Measurements from ENCODE around the gene CLPTM1.

DNA sequence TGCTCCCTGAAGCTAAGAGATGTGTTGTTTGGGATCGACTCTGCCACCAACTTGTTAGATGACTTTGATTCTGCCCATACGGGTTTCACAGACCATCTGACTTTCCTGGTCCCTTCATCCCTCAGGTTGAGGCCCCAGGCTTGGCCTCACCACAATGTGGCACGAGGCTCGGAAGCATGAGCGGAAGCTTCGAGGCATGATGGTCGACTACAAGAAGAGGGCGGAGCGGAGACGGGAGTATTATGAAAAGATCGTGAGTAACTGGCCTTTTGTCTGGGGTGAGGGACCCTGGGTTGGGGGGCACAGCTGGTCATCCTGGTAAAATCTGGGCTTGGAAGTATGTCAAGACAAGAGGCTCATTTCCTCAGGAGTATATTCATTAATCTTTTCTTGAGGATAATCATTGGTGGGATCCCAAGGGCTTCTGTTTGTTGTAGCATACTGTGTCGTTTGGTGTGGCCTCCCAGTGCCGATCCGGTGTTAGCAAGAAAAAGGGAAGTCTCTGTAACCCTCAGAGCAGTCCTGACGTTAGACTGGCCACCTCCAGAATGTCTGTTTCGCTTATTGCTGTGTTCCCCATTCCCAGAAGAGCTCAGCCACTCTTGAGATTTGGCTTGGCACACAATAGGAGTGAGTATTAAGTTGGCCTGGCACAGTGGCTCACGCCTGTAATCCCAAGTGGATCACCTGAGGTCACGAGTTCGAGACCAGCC lies 85.0 kb downstream of the CLPTM1 start:
- TF ChIP-seq POLR2A (IDR thresholded peaks at IDR 0.05; ENCODE audit: borderline replicate concordance, extremely low read depth, insufficient read depth, insufficient read length) (no peak), JUND (IDR thresholded peaks at IDR 0.05) (no peak), TCF7L2 (IDR thresholded peaks at IDR 0.05; ENCODE audit: borderline replicate concordance, extremely low read depth, insufficient read depth, insufficient read length) (no peak), EZH2 (IDR thresholded peaks at IDR 0.05) (no peak), SIN3A (IDR thresholded peaks at IDR 0.05; ENCODE audit: low read depth) (no peak), CBX3 (IDR thresholded peaks at IDR 0.05; ENCODE audit: low read depth) (no peak), SRF (IDR thresholded peaks at IDR 0.05; ENCODE audit: low read depth) (no peak), ELF1 (IDR thresholded peaks at IDR 0.05; ENCODE audit: borderline replicate concordance, low read depth) (no peak), RAD21 (IDR thresholded peaks at IDR 0.05; ENCODE audit: low read depth) (no peak)
- TF ChIP-seq, protein P1, sequence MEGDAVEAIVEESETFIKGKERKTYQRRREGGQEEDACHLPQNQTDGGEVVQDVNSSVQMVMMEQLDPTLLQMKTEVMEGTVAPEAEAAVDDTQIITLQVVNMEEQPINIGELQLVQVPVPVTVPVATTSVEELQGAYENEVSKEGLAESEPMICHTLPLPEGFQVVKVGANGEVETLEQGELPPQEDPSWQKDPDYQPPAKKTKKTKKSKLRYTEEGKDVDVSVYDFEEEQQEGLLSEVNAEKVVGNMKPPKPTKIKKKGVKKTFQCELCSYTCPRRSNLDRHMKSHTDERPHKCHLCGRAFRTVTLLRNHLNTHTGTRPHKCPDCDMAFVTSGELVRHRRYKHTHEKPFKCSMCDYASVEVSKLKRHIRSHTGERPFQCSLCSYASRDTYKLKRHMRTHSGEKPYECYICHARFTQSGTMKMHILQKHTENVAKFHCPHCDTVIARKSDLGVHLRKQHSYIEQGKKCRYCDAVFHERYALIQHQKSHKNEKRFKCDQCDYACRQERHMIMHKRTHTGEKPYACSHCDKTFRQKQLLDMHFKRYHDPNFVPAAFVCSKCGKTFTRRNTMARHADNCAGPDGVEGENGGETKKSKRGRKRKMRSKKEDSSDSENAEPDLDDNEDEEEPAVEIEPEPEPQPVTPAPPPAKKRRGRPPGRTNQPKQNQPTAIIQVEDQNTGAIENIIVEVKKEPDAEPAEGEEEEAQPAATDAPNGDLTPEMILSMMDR (IDR thresholded peaks at IDR 0.05 in 2 of 3, conservative IDR thresholded peaks at IDR 0.05 in 1 of 3; ENCODE audit: borderline replicate concordance in 1 of 3, insufficient read depth in 1 of 3, low read depth in 2 of 3, low read length in 2 of 3), result no peak
- TF ChIP-seq, protein P2, sequence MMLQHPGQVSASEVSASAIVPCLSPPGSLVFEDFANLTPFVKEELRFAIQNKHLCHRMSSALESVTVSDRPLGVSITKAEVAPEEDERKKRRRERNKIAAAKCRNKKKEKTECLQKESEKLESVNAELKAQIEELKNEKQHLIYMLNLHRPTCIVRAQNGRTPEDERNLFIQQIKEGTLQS (IDR thresholded peaks at IDR 0.05), result no peak
- TF ChIP-seq, protein P3, sequence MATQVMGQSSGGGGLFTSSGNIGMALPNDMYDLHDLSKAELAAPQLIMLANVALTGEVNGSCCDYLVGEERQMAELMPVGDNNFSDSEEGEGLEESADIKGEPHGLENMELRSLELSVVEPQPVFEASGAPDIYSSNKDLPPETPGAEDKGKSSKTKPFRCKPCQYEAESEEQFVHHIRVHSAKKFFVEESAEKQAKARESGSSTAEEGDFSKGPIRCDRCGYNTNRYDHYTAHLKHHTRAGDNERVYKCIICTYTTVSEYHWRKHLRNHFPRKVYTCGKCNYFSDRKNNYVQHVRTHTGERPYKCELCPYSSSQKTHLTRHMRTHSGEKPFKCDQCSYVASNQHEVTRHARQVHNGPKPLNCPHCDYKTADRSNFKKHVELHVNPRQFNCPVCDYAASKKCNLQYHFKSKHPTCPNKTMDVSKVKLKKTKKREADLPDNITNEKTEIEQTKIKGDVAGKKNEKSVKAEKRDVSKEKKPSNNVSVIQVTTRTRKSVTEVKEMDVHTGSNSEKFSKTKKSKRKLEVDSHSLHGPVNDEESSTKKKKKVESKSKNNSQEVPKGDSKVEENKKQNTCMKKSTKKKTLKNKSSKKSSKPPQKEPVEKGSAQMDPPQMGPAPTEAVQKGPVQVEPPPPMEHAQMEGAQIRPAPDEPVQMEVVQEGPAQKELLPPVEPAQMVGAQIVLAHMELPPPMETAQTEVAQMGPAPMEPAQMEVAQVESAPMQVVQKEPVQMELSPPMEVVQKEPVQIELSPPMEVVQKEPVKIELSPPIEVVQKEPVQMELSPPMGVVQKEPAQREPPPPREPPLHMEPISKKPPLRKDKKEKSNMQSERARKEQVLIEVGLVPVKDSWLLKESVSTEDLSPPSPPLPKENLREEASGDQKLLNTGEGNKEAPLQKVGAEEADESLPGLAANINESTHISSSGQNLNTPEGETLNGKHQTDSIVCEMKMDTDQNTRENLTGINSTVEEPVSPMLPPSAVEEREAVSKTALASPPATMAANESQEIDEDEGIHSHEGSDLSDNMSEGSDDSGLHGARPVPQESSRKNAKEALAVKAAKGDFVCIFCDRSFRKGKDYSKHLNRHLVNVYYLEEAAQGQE (IDR thresholded peaks at IDR 0.05; ENCODE audit: low read depth), result no peak
